ENCODE results near the gene MAPK6.
A peak's percentile ranks its signal among the peaks of the same experiment; 100 is the strongest.

The MAPK6 gene

DNA sequence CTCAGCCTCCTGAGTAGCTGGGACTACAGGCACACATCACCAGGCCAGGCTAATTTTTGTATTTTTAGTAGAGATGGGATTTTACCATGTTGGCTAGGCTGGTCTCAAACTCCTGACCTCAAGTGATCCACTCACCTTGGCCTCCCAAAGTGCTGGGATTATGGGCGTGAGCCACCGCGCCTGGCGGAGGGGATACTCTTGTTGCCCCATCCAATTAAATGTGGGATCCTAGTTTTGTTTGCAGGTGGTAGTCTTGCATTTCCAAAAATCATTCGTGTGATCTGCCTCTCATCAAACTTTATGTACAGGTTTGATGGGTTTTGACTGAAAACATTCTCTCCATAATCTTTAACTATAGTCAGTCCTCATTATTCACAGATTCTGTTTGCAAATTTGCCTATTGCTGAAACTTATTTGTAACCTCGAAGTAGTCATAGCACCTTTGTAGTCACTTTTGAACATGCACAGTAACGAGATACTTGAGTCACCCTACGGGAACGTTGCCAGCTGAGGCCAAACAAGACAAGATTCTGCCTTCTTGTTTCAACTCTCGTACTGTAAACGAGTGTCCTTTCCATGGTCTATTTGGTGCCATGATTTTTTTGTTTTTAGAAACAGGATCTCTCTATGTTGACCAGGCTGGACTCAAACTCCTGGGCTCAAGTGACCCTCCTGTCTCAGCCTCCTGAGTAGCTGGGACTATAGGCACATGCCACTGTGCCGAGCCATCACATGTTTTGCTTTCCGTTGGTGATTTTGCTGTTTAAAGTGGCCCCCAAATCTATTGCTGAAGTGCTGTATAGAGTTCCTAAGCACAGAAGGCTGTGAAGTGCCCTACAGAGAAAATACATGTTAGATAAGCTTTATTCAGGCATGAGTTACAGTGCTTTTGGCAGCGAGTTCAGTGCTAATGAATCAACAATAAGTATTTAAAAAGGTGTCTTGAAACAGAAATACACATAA, 8.1 kb upstream of the MAPK6 start:
- peak; percentile 29 to 72 for DNase-seq (ENCODE audit: low read depth in 2 of 2)

DNA sequence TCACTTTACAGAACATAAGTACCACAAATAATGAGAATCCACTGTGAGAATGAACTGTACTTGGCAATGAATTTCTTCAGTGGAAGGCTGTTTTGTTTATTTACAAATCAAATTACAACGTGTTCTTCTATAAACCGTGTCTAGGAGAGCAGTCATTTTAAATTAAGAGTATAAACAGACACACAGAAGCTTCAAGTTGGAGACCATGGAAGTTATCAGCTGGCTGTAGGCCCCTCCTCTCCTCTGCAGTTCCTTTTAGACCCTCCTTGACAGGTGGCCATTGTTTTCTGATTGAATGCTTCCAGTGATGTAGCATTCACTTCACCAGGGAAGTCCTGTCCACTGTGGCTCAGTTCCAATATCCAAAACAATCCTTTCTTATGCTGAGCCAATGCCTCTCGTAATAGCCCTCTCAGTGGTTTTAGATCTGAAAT, 7.3 kb upstream of the MAPK6 start:
- no peak for DNase-seq (ENCODE audit: low read depth in 2 of 2)

DNA sequence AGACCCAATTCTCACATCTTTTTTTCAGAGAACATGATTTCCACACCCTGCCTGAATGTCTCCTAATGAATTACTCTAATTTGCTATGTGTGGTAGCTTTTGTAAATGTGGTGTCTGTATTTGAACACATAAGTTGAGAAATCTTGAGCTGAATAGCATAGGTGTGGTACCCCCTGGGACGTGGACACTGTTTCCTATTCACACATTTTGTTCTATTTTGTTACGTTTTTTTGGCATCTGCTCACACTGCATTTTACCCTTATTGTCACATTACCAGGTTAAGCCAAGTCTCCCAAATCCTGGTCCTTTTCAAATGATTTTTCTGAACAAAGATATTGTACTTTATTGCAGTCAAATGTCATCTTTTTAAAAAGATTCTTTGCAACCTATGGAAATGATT, 6.8 kb upstream of the MAPK6 start:
- no peak for DNase-seq (ENCODE audit: low read depth in 2 of 2)

DNA sequence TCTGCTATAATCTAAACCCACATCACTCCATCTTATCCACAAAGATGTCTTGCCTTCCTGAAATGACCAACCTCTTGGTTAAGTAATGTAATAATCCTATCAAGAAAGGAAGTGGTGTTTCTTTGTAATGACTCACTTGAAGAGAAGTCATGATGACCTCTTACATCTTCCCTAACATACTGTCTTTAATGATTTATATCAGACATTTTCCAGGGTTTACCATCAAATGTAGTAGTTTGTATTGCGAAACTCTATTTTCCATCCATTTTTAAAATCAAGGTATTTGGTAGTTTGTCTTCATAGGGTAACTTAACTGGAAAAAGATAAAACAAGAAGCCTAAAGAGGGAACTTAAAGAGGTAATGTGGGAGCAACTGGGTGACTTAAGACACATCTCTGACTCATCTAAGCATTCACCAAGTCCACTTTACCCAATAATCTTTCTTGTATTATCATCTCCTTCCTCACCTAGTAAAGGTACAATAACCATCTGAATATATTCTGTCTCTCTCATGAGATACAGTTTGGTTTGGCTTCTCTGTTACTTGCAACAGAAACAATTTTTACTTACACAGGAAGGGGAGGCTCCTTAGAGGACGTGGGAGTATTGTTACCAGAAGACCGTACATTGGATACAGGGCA, 5.7 kb upstream of the MAPK6 start:
- DNase-seq (ENCODE audit: low read depth in 2 of 2) = no peak

DNA sequence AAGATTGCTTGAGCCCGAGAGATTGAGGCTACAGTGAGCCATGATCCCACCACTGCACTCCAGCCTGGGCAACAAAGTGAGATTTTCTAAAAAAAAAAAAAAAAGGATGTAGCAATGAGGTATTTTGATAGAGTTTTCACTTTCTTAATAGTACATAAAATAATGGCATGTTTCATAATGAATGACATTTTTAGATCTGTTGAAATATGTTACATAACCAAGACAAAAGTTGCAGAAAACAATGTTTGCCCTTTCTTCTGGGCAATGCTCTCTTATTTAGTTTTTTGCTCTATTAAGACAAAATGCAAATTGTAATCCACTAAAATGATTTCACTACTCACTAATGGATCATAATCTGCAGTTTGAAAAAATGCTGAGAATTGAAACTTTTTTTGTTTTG, 4.4 kb upstream of the MAPK6 start:
- no peak for DNase-seq (ENCODE audit: low read depth in 2 of 2)

DNA sequence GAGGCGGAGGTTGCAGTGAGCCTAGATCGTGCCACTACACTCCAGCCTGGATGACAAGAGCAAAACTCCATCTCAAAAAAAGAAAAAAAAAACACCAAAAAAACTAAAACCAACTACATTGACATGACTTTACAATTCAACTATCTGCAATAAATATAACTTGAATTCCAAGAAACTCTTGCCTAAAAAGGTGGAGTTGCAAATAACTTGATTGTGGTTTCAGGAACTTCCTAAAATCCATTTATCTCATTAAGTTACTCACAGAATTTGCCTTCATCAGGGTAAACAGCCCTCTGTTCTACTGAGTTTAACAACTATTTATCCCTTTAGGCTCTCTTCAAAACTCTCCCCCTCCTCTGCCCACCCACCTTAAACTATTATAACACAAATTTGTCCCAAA, 2.7 kb upstream of the MAPK6 start:
- no peak for DNase-seq (ENCODE audit: low read depth in 2 of 2)

DNA sequence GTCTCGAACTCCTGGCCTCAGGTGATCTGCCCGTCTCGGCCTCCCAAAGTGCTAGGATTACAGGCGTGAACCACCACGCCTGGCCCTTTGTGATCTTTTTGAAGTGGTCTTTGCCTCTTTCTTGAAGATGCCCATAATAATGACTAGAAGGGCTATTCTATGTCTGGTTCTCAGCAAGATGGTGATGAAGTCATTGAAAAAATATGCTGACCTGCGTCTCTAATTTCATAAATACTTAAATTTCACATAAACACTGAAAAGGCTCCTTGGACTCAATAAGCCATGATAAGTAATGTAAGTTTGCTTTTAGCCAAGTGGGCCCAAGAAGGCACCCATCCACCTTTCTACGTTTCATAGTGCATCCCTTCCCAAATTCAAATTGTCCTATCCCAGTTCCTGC, 775 bp upstream of the MAPK6 start:
- no peak for DNase-seq (ENCODE audit: low read depth in 2 of 2)

DNA sequence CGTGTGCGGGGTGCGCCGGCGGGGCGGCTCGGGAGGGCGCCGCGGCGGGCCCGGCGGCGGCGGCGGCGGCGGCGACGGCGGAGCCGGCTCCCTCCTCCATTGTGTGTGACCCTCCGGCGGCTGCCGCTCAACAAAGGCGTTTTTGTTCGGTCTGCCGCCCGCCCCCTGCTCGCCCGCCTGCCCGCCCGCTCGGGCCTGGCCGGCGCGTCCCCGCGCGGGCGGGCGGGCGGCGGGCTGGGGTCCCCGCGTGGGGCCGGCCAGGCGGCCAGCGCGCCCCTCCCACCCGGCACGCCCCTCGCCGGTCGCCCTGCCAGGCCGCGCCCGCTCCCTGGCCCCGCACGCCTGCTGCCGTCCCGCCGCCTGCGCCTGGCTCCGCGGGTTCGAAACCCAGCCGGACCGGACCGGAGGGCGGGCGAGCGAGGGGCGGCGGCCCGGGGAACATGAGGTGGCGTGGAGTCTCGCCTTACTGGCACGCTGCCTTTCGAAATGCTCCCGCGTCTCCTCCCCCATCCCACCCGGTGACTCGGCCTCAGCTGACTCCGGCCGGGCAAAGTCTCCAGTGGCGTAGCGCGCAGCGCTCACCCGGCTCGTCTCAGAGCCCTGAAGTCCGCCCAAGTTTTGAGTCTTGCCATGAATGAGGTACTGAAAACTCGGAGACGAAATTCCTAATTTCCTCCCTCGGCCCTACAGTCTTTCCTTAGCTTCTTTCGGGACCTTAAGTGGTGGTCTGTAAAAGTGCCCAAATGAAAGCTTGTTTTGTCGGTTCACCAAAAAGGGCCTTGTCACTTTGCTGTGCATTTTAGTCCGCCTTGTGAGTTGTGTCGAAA, 588 bp downstream of the MAPK6 start:
- peak; percentile 38 to 52 for DNase-seq (ENCODE audit: low read depth in 2 of 2)

DNA sequence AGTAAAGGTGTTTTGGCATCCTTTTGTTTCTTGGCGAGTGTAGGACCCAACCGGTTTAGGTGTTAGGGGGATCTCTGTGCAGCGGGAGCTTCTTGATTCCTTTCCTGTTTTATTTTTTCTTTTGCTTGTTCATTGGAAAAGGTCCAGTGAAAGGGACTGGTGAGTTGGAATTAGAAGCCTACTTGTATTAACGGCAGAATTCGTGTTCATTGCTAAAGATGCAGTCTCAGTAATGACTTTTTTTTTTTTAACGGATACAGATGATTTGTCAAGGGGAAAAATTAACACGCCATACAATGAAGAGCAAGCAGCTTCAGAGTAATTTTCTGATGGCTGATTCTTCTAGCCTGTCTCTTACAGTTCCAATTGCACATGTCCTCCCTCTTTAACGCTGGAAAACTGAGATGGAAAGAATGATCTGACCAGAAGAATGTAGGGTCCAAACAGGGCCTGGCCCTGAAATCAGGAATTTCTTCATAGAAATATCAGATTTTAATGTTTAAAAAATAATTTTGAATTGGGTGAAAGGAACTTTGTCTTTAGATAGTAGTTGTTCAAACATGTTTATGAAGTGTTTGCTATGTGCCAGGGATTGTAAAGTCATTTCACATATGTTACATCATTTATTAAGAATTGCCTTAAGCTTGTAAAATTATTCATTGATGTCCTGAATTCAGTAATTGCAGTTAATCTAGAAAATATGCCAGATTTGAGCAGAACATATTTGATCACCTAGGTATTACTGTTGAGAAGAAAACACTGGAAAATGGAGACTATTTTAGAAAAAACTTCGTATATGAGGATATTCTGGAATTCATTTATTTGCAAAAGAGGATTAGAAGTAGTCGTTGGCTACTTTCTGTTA, 1.4 kb downstream of the MAPK6 start:
- DNase-seq (ENCODE audit: low read depth in 2 of 2) = no peak

DNA sequence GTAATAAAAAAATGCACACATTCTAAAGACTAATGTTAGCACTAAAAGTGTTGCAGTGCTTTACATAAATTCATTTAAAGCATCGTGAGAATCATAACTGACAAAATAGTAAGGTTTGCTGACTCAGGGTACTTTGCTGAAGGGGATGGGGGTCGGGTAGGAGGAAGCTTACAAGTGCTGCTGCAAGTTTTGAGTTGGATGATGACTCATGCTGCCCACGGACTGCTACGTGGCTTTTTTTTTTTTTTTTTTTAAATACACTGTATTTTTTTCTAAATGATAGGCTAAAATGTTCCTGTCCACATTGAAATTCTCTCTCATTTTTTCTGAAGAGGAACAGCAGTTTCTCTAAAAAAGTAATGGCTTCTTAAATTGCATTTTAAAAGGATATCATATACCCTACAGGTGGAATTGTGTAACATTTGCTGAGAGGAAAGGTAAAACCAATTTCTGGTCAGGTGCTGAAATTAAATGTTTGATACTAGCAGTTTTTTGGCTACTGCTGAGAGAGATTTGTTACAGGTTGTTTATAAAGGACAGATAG, 2.2 kb downstream of the MAPK6 start:
- DNase-seq (ENCODE audit: low read depth in 2 of 2) = peak; percentile 36 to 55

DNA sequence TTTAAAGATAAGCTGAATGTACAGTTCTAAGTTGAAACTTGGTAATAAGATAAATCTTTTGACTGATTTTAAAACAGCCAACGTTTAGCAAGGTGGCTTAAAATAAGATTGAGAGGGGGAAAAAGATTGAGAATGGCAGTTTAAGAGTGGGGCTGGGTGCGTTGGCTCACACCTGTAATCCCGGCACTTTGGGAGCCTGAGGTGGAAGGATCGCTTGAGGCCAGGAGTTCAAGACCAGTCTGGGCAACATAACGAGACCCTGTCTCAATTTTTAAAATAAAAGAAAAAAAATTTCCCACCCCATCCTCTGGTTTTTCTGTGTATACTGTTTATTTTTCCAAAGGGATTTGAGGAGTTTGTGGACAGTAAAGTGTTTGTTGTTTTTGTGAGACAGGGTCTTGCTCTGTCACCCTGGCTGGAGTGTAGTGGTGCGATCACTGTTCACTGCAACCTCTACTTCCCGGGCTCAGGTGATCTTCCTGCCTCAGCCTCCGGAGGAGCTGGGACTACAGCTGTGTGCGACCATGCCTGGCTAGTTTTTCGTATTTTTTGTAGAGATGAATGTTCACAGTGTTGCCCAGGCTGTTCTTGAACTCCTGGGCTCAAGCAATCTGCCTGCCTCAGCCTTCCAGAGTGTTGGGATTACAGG, 3.0 kb downstream of the MAPK6 start:
- DNase-seq (ENCODE audit: low read depth in 2 of 2) = no peak

DNA sequence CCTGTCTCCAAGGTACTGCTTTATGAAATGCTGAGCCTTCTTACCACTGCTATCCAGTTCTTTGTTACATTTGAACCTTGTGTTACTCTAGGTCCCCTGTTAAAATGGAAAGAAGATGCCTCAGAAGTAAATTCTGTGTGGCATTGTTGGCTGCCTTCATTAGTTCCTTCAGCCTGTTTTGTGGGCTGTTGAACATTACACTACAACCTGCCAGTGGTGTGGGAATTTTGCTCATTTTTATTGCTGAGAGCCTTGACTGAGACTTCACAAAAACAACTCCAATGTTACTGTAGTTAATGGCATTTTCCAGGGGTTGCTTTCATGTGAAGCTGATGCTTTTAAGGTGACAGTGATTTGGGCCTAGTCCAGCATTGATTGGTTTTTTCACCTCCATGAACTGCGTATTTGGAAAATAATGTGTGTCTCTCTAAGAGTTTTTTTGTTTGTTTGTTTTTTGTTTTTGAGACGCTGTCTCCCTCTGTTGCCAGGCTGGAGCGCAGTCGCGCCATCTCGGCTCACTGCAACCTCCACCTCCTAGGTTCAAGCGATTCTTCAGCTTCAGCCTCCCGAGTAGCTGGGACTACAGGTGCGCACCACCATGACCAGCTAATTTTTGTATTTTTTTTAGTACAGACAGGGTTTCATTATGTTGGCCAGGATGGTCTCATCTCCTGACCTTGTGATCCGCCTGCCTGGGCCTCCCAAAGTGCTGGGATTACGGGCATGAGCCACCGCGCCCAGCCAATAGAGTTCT, 4.3 kb downstream of the MAPK6 start:
- no peak for DNase-seq (ENCODE audit: low read depth in 2 of 2)

DNA sequence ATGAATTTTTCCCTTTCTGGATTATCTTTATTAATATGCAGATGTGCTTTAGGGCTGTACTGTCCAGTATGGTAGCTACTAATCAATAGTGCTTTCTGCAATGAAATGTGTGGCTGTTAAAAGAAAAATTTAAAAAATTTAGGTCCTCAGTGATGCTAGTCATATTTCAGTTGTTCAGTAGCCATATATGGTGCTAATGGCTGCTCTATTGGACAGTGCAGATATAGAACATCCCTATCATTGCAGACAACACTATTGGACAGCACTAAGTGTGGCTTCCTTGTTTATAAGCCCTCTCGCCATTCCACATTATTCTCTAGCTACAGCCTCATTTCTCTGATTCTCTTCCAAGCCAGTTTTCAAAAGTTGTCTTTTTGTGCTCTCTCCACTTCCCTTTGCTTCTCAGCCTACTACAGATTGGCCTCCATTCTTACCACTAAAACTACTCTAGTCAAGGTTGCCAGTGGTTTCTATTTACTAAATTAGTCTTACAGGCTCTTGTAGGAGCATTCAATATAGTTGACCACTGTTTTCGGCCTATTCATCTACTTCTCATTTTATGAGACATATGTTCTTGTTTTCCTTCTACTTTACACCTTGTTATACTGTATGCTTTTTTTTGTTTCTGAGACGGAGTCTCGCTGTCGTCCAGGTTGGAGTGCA, 9.5 kb downstream of the MAPK6 start:
- no peak for DNase-seq (ENCODE audit: low read depth in 2 of 2)

DNA sequence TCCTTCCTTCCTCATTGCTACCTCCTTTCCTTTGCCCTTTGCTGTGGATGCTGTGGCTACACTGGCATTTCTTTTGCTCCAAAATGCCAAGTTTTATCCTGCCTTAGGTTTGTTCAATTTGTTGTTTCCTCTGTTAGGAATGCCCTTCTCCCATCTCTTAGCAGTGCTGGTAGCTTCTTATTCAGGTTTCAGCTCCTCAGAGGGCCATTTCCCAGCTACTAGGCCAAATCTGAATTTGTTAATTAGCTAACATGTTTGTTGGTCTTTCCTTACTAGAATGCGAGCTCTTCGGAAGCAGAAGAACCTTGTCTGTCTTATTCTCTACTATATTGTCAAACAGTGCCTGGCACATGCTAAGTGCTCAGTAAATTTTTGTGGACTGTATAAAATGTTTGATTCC, 11.0 kb downstream of the MAPK6 start:
- no peak for DNase-seq (ENCODE audit: low read depth in 2 of 2)

DNA sequence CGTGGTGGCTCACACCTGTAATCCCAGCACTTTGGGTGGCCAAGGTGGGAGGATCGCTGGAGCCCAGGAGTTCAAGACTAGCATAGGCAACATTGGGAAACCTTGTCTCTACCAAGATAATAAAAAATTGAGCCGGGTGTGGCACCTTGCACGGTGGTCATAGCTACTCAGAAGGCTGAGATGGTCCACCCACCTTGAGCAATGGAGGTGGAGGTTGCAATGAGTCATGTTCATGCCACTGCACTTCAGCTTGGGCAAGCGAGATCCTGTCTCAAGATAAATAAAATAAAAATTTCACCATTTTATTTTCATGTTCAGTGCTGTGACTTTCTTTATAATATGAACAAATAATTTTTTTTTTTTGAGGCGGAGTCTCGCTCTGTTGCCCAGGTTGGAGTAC, 12.5 kb downstream of the MAPK6 start:
- DNase-seq (ENCODE audit: low read depth in 2 of 2) = no peak

DNA sequence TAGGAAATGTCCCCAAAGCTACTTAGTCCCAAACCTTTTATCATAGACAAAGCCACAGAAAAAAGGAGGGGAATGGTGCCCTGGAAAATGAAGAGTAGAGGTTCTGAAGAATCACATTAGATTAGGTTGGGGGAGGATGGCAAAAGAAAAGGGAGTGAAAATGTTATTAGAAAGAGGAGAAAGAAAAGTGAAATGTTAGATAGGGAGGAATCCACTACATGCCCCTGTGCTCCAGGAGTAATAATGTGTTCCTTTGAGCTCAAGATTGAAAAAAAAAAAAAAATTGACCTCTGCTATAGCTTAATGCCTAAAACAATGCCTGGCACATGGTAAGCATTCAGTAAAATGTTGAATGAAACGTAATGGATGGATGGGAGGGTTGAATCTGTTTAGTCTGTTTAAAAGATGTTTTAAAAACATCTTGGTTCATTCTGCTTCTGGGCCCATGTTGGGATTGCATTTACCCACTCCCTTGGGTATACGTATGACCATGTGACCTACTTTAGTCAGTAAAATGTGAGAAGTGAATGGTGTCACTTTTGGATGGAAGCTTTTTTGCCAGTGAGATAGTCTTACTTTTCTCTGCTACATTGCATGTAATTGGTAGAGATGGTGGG, 19.0 kb downstream of the MAPK6 start:
- DNase-seq (ENCODE audit: low read depth in 2 of 2) = no peak

DNA sequence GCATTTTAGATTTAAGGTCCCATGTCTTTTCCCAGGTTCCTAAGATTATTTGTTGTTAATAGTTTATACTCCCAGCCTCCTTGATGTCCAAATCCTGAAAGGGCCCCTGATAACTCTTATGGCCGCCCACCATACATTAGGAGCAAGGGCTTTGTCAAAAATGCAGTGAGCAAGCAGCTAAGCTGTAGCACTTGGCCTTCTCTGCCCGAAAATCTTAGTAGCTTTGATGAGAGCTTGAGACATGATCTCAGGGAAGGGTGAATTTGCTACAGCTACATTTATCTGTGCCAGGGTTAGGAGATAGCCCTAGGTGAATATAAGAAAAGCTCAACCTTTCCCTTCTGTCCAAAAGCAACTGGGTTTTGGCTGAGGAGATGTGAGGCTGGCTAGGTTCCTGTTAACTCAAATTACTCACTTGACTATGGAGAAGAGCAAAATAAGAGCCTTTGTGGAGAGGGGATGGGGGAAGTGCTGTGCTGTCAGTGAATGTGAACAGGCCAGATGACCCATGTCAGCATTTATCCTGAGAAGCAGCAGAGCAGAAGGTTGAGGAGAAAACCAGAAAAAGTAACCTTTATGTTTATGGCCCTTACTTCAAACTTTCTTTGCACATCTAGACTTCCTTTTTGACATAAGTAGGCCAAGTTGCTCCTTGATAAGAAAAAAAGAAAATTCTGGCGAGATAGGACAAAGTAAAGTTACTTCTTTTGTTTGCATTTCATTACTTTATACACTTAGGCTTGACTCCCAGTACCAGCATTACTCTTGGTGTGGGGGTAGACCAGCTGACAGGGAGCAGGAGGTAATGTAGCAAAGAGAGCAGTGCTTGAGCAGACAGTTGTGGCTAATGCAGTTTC, 21.1 kb downstream of the MAPK6 start:
- no peak for DNase-seq (ENCODE audit: low read depth in 2 of 2)
